Upper lobe of right lung (tissue), 1 donor: Measurements from ENCODE around the gene SUPT16H. TPM values are rescaled to one million over a fixed set of nuclear protein-coding genes. Genes with fewer than 3 reads are reported as not detected.
"Not testable (repeated sequence)": the region's sequence is repeated elsewhere in the genome, so short reads cannot be mapped to it uniquely, and the experiment has no call there.

ENCODE experiments used
- ATAC-seq: fragments of 200-7000 bp; cut with Tn5 transposase; one replicate; pipeline ENCODE4 v1.9.1; 2020; ENCODE audit warnings: mild to moderate bottlenecking, moderate library complexity
- DNase-seq: peaks from one replicate; pipeline ENCODE4 v3.0.0-alpha.2; 2020
- H3K27ac ChIP-seq: fragments of 200-600 bp; one replicate; pipeline ENCODE4 v1.8.0; 2022
- H3K27me3 ChIP-seq: fragments of 200-600 bp; one replicate; pipeline ENCODE4 v1.8.0; 2022; ENCODE audit warnings: mild to moderate bottlenecking
- H3K36me3 ChIP-seq: fragments of 200-600 bp; one replicate; pipeline ENCODE4 v1.8.0; 2022
- H3K4me1 ChIP-seq: fragments of 200-600 bp; one replicate; pipeline ENCODE4 v1.8.0; 2022
- H3K4me3 ChIP-seq: fragments of 200-600 bp; one replicate; pipeline ENCODE4 v1.8.0; 2022; ENCODE audit warnings: mild to moderate bottlenecking
- H3K9me3 ChIP-seq: fragments of 200-600 bp; one replicate; pipeline ENCODE4 v1.8.0; 2022
- intact Hi-C: fragments of 100-400 bp; cut with DNase I; formaldehyde crosslinking; loops from one replicate; pipeline ENCODE4 v1.11.0; 2022
- total RNA-seq: library from RNA; stranded (reverse); fragmentation: NEBNext Ultra II Directional; extraction: Animal tissue kit (Norgen Biotek cat#: 25700); gene quantifications from one replicate; pipeline ENCODE4 v1.2.1, GENCODE V29; 2021
- TF ChIP-seq, protein P1 (sequence below): fragments of 200-600 bp; IDR thresholded peaks from one replicate; pipeline ENCODE4 v1.8.0; 2022; ENCODE audit warnings: antibody characterized with exemption
- donor health status: DM: no; HTN: yes; CAD: no; lungs with severe emphysema.

The SUPT16H gene
- total RNA-seq, 1 donor from 2014 or later: 48.8 TPM

- Histone ChIP-seq H3K4me3 (peak overlapping the region; percentile 41), H3K27me3 (no peaks in the 10 kb centered on the region), H3K36me3 (no peaks in the 10 kb centered on the region), H3K9me3 (no peaks in the 10 kb centered on the region), H3K27ac (peak overlapping the region; percentile 78), H3K4me1 (peaks cover 7% of the 10 kb centered on the region)
- TF ChIP-seq, protein P1, sequence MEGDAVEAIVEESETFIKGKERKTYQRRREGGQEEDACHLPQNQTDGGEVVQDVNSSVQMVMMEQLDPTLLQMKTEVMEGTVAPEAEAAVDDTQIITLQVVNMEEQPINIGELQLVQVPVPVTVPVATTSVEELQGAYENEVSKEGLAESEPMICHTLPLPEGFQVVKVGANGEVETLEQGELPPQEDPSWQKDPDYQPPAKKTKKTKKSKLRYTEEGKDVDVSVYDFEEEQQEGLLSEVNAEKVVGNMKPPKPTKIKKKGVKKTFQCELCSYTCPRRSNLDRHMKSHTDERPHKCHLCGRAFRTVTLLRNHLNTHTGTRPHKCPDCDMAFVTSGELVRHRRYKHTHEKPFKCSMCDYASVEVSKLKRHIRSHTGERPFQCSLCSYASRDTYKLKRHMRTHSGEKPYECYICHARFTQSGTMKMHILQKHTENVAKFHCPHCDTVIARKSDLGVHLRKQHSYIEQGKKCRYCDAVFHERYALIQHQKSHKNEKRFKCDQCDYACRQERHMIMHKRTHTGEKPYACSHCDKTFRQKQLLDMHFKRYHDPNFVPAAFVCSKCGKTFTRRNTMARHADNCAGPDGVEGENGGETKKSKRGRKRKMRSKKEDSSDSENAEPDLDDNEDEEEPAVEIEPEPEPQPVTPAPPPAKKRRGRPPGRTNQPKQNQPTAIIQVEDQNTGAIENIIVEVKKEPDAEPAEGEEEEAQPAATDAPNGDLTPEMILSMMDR: no peak
- intact Hi-C loops: no loop called here
- DNase-seq: no peak
- ATAC-seq: peak; percentile 41
These were observed 75.7 kb downstream of the SUPT16H start for GRCh38 chr14:21308132-21308478.

DNA sequence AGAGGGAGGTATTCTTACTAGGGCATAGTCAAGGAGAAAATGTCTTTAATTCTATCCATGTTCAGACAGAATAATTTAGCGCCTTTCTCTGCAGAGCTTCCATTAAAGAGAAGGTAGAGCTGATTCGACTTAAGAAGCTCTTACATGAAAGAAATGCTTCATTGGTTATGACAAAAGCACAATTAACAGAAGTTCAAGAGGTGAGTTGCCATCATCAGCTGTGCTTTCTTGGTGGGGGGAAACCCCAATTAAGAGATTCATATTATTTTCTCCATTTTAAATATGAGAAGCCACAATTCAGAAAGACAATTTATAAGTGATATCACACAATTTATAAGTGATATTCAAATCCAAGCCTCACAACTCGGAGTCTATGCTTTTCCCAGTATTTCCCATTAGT is 76.2 kb downstream of the SUPT16H start:
- Histone ChIP-seq H3K4me3 (no peak overlapping the region), H3K4me1 (peaks cover 7% of the 10 kb centered on the region), H3K9me3 (no peaks in the 10 kb centered on the region), H3K27ac (peak overlapping the region; percentile 78), H3K36me3 (no peaks in the 10 kb centered on the region), H3K27me3 (no peaks in the 10 kb centered on the region)
- ATAC-seq (no peak), DNase-seq (no peak)
- TF ChIP-seq, protein P1: no peak
- intact Hi-C loops: no loop called here

DNA sequence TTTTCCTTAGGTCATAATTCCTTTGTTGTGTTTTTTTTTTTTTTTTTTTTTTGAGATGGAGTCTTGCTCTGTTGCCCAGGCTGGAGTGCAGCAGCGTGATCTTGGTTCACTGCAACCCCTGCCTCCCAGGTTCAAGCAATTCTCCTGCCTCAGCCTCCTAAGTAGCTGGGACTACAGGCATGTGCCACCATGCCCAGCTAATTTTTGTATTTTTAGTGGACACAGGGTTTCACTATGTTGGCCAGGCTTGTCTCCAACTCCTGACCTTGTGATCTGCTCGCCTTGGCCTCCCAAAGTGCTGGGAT is 81.0 kb downstream of the SUPT16H start:
- H3K36me3 ChIP-seq, H3K9me3 ChIP-seq, H3K27ac ChIP-seq, intact Hi-C loops, H3K4me3 ChIP-seq, ATAC-seq, DNase-seq, H3K4me1 ChIP-seq: not testable (repeated sequence)
- H3K27me3 ChIP-seq: peaks cover 12% of the 10 kb centered on the region

GRCh38 chr14:21302013-21302835 is 81.6 kb downstream of the SUPT16H start:
- TF ChIP-seq, protein P1: no peak
- H3K27ac ChIP-seq: no peak overlapping the region
- intact Hi-C loops: no loop called here
- ATAC-seq: no peak
- no peak for DNase-seq
- H3K4me3 ChIP-seq: no peak overlapping the region
- H3K4me1 ChIP-seq: peaks cover 6% of the 10 kb centered on the region
- no peaks in the 10 kb centered on the region for H3K9me3 ChIP-seq
- H3K36me3 ChIP-seq: no peaks in the 10 kb centered on the region
- H3K27me3 ChIP-seq: peaks cover 12% of the 10 kb centered on the region

Other genes with a start within 250 kb of the SUPT16H start
- not detected for gene OR5AU1, start 228.0 kb downstream of the SUPT16H start, total RNA-seq
- 368 TPM for gene HNRNPC, start 114.6 kb downstream of the SUPT16H start, total RNA-seq
- gene RPGRIP1, start 103.9 kb downstream of the SUPT16H start, total RNA-seq: 1.7 TPM
- 72.6 TPM for gene CHD8, start 72.1 kb upstream of the SUPT16H start, total RNA-seq
- 36.9 TPM for gene RAB2B, start 92.9 kb upstream of the SUPT16H start, total RNA-seq
- 69.4 TPM for gene TOX4, start 93.2 kb upstream of the SUPT16H start, total RNA-seq
- gene METTL3, start 127.3 kb upstream of the SUPT16H start, total RNA-seq: 48.6 TPM
- gene SALL2, start 142.3 kb upstream of the SUPT16H start, total RNA-seq: 8.1 TPM
- gene OR10G3, start 196.1 kb upstream of the SUPT16H start, total RNA-seq: not detected